ENCODE results near the gene C6orf132.

- TF ChIP-seq, protein P1, sequence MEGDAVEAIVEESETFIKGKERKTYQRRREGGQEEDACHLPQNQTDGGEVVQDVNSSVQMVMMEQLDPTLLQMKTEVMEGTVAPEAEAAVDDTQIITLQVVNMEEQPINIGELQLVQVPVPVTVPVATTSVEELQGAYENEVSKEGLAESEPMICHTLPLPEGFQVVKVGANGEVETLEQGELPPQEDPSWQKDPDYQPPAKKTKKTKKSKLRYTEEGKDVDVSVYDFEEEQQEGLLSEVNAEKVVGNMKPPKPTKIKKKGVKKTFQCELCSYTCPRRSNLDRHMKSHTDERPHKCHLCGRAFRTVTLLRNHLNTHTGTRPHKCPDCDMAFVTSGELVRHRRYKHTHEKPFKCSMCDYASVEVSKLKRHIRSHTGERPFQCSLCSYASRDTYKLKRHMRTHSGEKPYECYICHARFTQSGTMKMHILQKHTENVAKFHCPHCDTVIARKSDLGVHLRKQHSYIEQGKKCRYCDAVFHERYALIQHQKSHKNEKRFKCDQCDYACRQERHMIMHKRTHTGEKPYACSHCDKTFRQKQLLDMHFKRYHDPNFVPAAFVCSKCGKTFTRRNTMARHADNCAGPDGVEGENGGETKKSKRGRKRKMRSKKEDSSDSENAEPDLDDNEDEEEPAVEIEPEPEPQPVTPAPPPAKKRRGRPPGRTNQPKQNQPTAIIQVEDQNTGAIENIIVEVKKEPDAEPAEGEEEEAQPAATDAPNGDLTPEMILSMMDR (conservative IDR thresholded peaks at IDR 0.05; ENCODE audit: low read depth, low read length): no peak
- TF ChIP-seq RAD21 (IDR thresholded peaks at IDR 0.05; ENCODE audit: low read length): no peak
These were observed 69.1 kb downstream of the C6orf132 start for GRCh38 chr6:42073287-42073686.

Measured in IMR-90 (cell line).